Effector CD8-positive, alpha-beta T cell (primary cell): ENCODE results near the gene GDPD3.

ENCODE experiments used
- DNase-seq: peaks from one replicate; lab custom pipeline; 2025; lab: John Stamatoyannopoulos, UW

GDPD3 gene

GRCh38 chr16:30078744-30079143 lies 34.6 kb downstream of the GDPD3 start:
- no peak for DNase-seq

- no peak for DNase-seq
These were observed 35.7 kb downstream of the GDPD3 start for GRCh38 chr16:30077656-30078055.

- DNase-seq = no peak
These were observed 37.0 kb downstream of the GDPD3 start for GRCh38 chr16:30076276-30076791.

DNA sequence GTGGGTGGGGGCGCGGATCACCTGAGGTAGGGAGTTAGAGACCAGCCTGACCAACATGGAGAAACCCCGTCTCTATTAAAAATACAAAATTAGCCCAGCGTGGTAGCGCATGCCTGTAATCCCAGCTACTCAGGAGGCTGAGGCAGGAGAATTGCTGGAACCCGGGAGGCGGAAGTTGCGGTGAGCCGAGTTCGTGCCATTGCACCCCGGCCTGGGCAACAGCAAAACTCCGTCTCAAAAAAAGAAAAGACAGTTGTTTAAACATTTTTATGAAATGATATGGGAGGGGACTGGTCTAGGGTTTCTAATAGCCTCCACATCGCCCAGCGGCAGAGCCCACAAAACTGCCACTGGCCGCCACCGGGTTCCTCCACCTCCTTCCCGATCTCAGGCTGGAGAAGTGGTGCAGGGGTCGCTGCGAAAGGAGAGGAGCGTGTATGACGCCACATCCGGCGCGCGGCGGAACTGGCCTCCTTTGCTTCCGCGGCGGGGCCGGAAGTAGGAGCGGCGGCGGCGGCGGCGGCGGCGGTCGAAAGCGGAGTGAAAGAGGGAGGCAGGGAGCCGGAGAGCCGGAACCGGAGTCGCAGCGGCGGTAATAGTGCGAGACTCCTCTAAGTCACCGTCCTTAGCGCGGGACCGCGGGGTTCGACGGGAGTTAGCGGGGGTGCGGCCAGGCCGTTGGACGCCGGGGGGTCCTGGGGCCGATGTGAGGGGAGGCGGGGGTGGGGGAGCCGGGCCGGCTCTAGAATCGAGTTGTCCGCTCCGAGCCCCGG lies 37.6 kb downstream of the GDPD3 start, which contains the start of gene PPP4C:
Gene PPP4C (plus strand): TSS at position 492 of the 773 bp plus-strand sequence. CDS start 384 bp downstream, outside the sequence.
- peak; percentile 80 for DNase-seq

DNA sequence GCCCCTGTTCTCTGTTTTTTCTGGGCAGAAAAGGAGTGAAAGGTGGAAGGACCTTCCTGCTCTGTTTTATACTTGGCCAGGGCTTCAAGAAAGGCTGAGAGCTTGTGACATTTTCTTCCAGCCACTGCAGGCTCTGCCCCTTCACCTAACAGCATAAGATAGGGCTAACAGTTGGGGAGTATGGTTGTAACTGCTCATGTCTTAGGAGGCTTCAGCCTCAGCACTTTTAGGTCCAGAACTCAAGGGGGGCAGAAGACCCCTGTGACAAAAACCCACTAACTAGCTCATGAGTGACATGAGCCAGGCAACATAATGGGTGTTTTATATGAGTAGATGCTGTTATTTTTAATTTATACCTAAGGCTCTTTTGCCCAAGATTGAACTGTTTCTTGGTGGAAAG lies 42.8 kb downstream of the GDPD3 start:
- DNase-seq = no peak

DNA sequence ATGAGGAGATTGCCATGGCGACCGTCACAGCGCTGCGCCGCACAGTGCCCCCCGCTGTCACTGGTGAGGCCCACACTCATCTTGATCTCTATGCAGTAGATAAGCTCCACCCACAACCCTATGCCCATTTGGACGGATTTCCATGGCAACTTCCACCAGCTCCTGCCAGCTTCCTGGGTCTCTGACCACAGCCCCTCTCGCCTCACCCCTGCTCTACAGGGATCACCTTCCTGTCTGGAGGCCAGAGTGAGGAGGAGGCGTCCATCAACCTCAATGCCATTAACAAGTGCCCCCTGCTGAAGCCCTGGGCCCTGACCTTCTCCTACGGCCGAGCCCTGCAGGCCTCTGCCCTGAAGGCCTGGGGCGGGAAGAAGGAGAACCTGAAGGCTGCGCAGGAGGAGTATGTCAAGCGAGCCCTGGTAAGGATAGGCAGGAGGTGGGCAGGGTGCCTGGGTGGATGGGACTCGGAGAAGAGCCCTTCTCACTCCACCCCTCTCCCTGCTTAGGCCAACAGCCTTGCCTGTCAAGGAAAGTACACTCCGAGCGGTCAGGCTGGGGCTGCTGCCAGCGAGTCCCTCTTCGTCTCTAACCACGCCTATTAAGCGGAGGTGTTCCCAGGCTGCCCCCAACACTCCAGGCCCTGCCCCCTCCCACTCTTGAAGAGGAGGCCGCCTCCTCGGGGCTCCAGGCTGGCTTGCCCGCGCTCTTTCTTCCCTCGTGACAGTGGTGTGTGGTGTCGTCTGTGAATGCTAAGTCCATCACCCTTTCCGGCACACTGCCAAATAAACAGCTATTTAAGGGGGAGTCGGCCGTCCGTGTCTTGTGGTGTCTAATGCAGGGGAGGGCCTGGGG lies 43.5 kb downstream of the GDPD3 start:
- DNase-seq = no peak

DNA sequence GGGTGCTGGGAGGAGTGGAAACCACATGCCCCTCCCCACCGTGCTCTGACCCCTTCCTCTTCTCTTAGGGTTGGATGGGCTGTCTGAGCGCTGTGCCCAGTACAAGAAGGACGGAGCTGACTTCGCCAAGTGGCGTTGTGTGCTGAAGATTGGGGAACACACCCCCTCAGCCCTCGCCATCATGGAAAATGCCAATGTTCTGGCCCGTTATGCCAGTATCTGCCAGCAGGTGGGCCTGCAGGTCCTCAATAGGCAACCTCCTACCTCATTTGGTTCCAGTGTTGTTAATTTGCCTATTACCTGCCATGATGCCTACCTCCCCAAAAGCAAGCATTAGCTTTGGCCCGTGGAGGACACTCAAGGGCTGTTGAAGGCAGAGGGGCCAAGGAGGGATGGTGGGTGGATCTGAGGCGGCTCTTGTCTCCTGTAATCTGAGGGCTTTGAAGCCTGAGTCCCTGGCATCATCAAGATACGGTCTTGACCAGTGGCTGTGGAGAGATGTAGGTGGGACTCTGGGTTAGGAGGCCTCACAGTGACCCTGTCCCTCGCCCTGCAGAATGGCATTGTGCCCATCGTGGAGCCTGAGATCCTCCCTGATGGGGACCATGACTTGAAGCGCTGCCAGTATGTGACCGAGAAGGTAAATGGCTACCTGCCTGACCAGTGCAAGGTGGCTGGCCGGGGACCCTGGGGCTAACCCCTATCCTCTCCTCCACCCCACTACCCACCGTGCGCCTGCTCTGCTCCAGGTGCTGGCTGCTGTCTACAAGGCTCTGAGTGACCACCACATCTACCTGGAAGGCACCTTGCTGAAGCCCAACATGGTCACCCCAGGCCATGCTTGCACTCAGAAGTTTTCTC lies 44.4 kb downstream of the GDPD3 start:
- peak; percentile 26 for DNase-seq

GRCh38 chr16:30068333-30068732 lies 45.0 kb downstream of the GDPD3 start:
- DNase-seq = no peak

DNA sequence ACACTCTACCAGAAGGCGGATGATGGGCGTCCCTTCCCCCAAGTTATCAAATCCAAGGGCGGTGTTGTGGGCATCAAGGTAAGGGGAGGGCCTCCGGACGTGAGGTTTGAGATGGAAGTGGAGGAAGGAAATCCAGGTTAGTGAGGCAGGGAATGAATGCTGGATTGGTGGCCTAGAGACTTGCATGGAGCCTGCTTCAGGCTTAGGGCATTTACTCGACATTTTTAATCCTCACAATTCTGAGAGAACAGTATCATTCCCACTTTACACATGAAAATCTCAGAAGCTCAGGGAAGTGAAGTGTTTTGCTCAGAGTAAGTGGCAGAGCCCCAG lies 45.8 kb downstream of the GDPD3 start:
- DNase-seq = no peak

DNA sequence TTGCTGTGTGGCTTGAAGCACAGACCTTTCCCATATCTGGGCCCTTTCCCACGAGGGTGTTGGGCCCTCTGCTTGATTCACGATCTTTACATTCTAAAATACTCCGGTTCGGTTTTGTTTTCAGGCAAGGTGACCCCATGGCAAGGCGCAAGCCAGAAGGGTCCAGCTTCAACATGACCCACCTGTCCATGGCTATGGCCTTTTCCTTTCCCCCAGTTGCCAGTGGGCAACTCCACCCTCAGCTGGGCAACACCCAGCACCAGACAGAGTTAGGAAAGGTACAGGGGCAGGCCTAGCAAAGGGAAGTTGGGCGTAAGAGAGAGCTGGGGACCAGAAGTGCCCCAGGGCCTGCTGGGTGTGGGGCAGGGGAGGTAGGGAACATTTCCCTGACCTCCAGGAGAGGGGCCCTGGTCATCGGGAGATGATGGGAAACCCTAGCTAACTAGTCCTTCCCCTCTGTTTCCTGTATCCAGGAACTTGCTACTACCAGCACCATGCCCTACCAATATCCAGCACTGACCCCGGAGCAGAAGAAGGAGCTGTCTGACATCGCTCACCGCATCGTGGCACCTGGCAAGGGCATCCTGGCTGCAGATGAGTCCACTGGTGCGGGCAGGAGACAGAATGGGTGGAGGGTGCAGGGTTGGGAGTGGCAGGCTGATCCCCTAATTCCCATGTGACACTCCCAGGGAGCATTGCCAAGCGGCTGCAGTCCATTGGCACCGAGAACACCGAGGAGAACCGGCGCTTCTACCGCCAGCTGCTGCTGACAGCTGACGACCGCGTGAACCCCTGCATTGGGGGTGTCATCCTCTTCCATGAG lies 46.4 kb downstream of the GDPD3 start:
- DNase-seq = no peak

- DNase-seq = no peak
These were observed 47.2 kb downstream of the GDPD3 start for GRCh38 chr16:30065943-30066760.

GRCh38 chr16:30065102-30065942 lies 48.0 kb downstream of the GDPD3 start, which contains the start of gene ALDOA:
Gene ALDOA, plus strand, starts transcription at chr16:30065760. Its CDS starts 1,138 bp downstream, at chr16:30066898.
- DNase-seq = peak; percentile 87

GRCh38 chr16:30064729-30065101 lies 48.6 kb downstream of the GDPD3 start:
- no peak for DNase-seq

- DNase-seq = peak; percentile 31
These were observed 49.2 kb downstream of the GDPD3 start for GRCh38 chr16:30063893-30064728.

DNA sequence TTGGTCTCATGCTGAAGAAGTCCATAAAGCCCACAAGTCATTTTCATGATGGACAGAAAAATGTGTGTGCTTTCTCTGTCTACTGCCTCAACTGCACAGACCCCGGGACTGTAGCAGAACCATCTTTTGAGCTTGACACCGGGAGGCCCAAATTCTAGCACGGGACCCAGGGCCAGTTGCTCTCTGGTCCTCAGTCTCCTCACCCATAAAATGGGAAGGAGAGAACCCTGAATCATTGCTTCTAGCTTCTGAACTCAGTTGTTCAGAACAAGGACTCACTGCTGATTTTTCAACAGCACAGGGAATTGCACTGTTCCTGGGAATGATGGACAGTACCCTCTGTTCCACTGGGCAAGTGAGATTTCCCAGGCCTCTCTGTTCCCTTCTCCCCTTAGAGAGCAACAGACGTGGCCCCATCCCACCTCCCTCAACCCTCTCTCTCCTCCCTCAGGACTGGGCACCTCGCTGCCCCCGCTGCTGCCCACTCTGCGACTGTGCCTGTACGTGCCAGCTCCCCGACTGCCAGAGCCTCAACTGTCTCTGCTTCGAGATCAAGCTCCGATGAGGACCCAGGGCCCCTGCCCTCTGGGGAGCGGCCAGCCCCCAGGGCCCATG lies 50.0 kb downstream of the GDPD3 start:
- no peak for DNase-seq

- no peak for DNase-seq
These were observed 52.3 kb downstream of the GDPD3 start for GRCh38 chr16:30060836-30061554.

- DNase-seq = no peak
These were observed 53.0 kb downstream of the GDPD3 start for GRCh38 chr16:30060346-30060745.
